ACC112 (cell line): Measurements from ENCODE around the gene FBN1.
A peak's percentile ranks its signal among the peaks of the same experiment; 100 is the strongest.

Experiments used
- H2AFZ ChIP-seq: fragments of 200-600 bp; sonication (generic); one replicate; pipeline ENCODE4 v1.6.0; 2017; ENCODE audit warnings: antibody characterized with exemption, low read length; ENCODE audit not compliant: unreplicated experiment
- H3K27ac ChIP-seq: fragments of 200-600 bp; sonication (generic); 2 replicates; pipeline ENCODE4 v1.5.1; 2014; ENCODE audit warnings: low read depth, mild to moderate bottlenecking, antibody characterized with exemption, low read length, moderate library complexity
- H3K27me3 ChIP-seq: fragments of 200-600 bp; sonication (generic); 2 replicates; pipeline ENCODE4 v1.6.1; 2014; ENCODE audit warnings: mild to moderate bottlenecking, antibody characterized with exemption, low read length, moderate library complexity, mixed read lengths; ENCODE audit not compliant: insufficient read depth
- H3K36me3 ChIP-seq: fragments of 200-600 bp; sonication (generic); 2 replicates; pipeline ENCODE4 v1.6.1; 2016; ENCODE audit warnings: mild to moderate bottlenecking, antibody characterized with exemption, low read length, moderate library complexity, mixed read lengths; ENCODE audit not compliant: insufficient read depth
- H3K4me1 ChIP-seq: fragments of 200-600 bp; sonication (generic); one replicate; pipeline ENCODE4 v1.6.1; 2016; ENCODE audit warnings: low read length, mixed read lengths; ENCODE audit not compliant: insufficient read depth, unreplicated experiment, control insufficient read depth
- H3K4me3 ChIP-seq: fragments of 200-600 bp; sonication (generic); 2 replicates; pipeline ENCODE4 v1.5.1; 2014; ENCODE audit warnings: mild to moderate bottlenecking, low read depth, low read length
- H3K79me2 ChIP-seq: fragments of 200-600 bp; sonication (generic); one replicate; pipeline ENCODE4 v1.6.0; 2016; ENCODE audit warnings: low read length; ENCODE audit not compliant: control insufficient read depth, unreplicated experiment, insufficient read depth

The FBN1 gene

GRCh38 chr15:48408327-48408726 lies 237.2 kb downstream of the FBN1 start:
- no peak overlapping the region for H3K4me3 ChIP-seq
- H3K4me1 ChIP-seq = peaks cover 23% of the 10 kb centered on the region
- H3K27me3 ChIP-seq = no peaks in the 10 kb centered on the region
- H3K79me2 ChIP-seq = no peaks in the 10 kb centered on the region
- no peak overlapping the region for H2AFZ ChIP-seq
- H3K36me3 ChIP-seq = peaks cover 47% of the 10 kb centered on the region
- H3K27ac ChIP-seq = peak overlapping the region; percentile 24; the same call in 1 of the 2 replicates

DNA sequence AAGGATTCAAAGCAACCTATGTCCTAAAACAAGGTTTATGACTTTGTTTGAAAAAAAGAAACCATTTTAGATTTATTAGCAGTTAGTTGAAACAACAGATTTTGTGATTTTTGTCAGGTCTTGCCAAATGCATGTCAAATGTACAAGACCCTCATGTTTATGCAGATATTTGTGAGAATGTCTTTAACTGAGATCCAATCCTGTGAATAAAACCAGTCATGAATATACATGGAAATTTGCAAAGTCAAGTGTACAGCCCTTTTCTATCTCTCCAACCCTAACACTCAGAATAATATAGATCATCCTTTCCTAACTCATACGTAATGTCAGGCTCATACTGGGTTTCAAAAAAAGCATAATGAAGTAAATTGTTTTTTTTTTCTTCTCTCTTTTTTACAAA lies 237.9 kb downstream of the FBN1 start:
- Histone ChIP-seq H3K79me2 (no peaks in the 10 kb centered on the region), H2AFZ (no peak overlapping the region), H3K4me3 (no peak overlapping the region), H3K36me3 (peaks cover 45% of the 10 kb centered on the region), H3K4me1 (peaks cover 16% of the 10 kb centered on the region), H3K27me3 (no peaks in the 10 kb centered on the region), H3K27ac (no peak overlapping the region)

GRCh38 chr15:48406911-48407310 lies 238.6 kb downstream of the FBN1 start:
- H2AFZ ChIP-seq = no peak overlapping the region
- no peak overlapping the region for H3K27ac ChIP-seq
- no peaks in the 10 kb centered on the region for H3K27me3 ChIP-seq
- H3K4me1 ChIP-seq = peaks cover 9% of the 10 kb centered on the region
- H3K4me3 ChIP-seq = no peak overlapping the region
- H3K79me2 ChIP-seq = no peaks in the 10 kb centered on the region
- peaks cover 37% of the 10 kb centered on the region for H3K36me3 ChIP-seq

GRCh38 chr15:48406266-48406891 lies 239.1 kb downstream of the FBN1 start:
- H3K36me3 ChIP-seq = peaks cover 32% of the 10 kb centered on the region
- H3K27me3 ChIP-seq = no peaks in the 10 kb centered on the region
- H3K79me2 ChIP-seq = no peaks in the 10 kb centered on the region
- H2AFZ ChIP-seq = no peak overlapping the region
- no peak overlapping the region for H3K4me3 ChIP-seq
- H3K4me1 ChIP-seq = peaks cover 4% of the 10 kb centered on the region
- H3K27ac ChIP-seq = no peak overlapping the region

GRCh38 chr15:48402427-48403177 lies 242.9 kb downstream of the FBN1 start:
- Histone ChIP-seq H3K36me3 (no peaks in the 10 kb centered on the region), H3K27me3 (no peaks in the 10 kb centered on the region), H3K27ac (no peak overlapping the region), H3K4me1 (peaks cover 18% of the 10 kb centered on the region), H2AFZ (no peak overlapping the region), H3K79me2 (no peaks in the 10 kb centered on the region), H3K4me3 (no peak overlapping the region)

GRCh38 chr15:48400086-48400485 lies 245.4 kb downstream of the FBN1 start:
- Histone ChIP-seq H3K27me3 (no peaks in the 10 kb centered on the region), H3K79me2 (no peaks in the 10 kb centered on the region), H3K4me3 (no peak overlapping the region), H3K4me1 (peaks cover 34% of the 10 kb centered on the region), H3K36me3 (no peaks in the 10 kb centered on the region), H2AFZ (peak overlapping the region; percentile 22), H3K27ac (peak overlapping the region; percentile 31)

- H3K4me3 ChIP-seq = no peak overlapping the region
- H3K79me2 ChIP-seq = no peaks in the 10 kb centered on the region
- H3K27ac ChIP-seq = no peak overlapping the region
- H3K27me3 ChIP-seq = no peaks in the 10 kb centered on the region
- H2AFZ ChIP-seq = no peak overlapping the region
- H3K36me3 ChIP-seq = no peaks in the 10 kb centered on the region
- H3K4me1 ChIP-seq = peaks cover 39% of the 10 kb centered on the region
Measured at GRCh38 chr15:48397841-48398240, 247.7 kb downstream of the FBN1 start.

GRCh38 chr15:48396020-48396419 lies 249.5 kb downstream of the FBN1 start:
- no peak overlapping the region for H2AFZ ChIP-seq
- peak overlapping the region; percentile 82 for H3K27ac ChIP-seq
- H3K79me2 ChIP-seq = no peaks in the 10 kb centered on the region
- peaks cover 46% of the 10 kb centered on the region for H3K4me1 ChIP-seq
- no peaks in the 10 kb centered on the region for H3K36me3 ChIP-seq
- H3K27me3 ChIP-seq = no peaks in the 10 kb centered on the region
- H3K4me3 ChIP-seq = peak overlapping the region; percentile 42; the same call in 1 of the 2 replicates

DNA sequence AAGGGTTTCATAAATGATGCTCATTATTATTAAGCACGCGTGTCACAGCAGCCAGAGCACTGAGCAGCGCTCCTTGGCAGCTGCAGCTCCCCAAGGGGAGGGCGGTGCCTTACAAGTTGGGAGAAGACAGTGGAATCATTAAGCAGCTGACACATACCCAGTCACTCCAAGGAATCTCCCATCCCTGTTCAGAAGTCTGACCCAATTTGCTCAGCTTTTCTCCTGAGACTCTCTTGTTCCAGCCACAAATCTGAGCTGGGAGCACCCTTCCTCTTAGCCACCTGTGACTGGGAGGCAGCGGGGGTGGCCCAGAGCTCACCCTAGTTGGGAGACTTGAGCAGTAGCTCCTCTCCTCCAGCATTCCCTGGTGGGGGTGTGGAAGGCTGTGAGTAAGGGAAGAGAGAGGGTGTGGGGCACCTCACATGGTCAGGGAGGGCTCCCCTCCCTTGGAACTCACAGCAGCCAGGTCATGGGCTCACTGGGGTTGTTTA lies 249.9 kb downstream of the FBN1 start:
- Histone ChIP-seq H3K27me3 (no peaks in the 10 kb centered on the region), H3K27ac (peak overlapping the region; percentile 82), H3K4me1 (peaks cover 46% of the 10 kb centered on the region), H2AFZ (no peak overlapping the region), H3K36me3 (no peaks in the 10 kb centered on the region), H3K4me3 (peak overlapping the region; percentile 42; the same call in 1 of the 2 replicates), H3K79me2 (no peaks in the 10 kb centered on the region)

DNA sequence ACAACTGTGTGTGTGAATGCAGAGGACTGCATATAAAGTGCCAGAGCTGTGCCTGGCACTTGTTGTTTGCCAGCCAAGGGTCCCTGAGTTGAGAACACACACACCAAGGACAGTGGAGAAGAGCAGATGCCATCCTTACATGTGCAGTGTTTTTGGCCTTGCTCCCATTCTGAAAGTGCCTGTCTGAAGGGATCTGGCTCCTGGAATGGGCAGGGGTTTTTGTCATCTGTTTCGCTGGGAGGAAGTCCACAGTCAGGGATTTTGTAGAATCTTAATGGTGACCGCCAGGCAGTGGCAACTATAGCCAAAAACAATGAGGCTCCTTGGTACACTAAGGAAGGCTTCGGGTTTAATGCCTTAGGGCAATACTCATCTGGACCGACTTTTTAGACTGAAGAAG lies 250.5 kb downstream of the FBN1 start:
- Histone ChIP-seq H3K79me2 (no peaks in the 10 kb centered on the region), H3K36me3 (no peaks in the 10 kb centered on the region), H3K4me3 (no peak overlapping the region), H3K4me1 (peaks cover 42% of the 10 kb centered on the region), H3K27me3 (no peaks in the 10 kb centered on the region), H3K27ac (peak overlapping the region; percentile 82), H2AFZ (no peak overlapping the region)
